ENCODE measurements around the gene NFIA. TPM values are rescaled to one million over a fixed set of nuclear protein-coding genes. Genes with fewer than 3 reads are reported as not detected.

NFIA gene
- total RNA-seq, 1 experiment from 2014 or later: 0.35 TPM

DNA sequence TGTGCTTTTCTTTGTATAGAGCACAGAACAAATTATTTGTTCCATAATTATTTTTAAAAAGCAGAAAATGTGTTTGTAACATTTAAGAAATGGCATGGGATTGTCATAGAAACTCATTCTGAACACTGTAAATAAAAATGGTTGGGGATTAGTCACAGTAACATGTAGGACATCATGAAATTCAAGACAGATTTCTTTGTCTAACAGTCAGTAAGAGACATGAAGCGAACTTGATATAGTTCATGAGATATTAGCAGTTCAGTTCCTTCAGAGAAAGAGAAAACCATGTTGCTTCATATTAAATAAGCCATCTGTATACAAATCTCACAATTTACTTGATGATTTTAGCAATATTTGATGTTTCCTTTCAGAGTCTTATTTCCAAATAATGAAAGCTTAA lies 19.7 kb downstream of the NFIA start:
- Histone ChIP-seq H3K4me1 (ENCODE audit: insufficient read depth, low read length) (no peaks in the 10 kb centered on the region), H4K8ac (replicated peaks; ENCODE audit: insufficient read length, low read depth, low read length) (no peak overlapping the region), H3K4ac (ENCODE audit: low read depth, low read length) (no peak overlapping the region), H2BK20ac (ENCODE audit: low read depth, low read length, poor library complexity, severe bottlenecking) (no peak overlapping the region), H3K56ac (ENCODE audit: insufficient read length, low read depth, low read length) (no peak overlapping the region), H3K23ac (ENCODE audit: insufficient read length, low read depth, low read length) (no peak overlapping the region), H3K9me3 (ENCODE audit: control insufficient read depth, low read depth, low read length) (no peaks in the 10 kb centered on the region), H2BK5ac (ENCODE audit: insufficient read length, low read length) (no peak overlapping the region), H3K4me2 (ENCODE audit: insufficient read depth, insufficient read length, low read length) (no peak overlapping the region), H4K91ac (ENCODE audit: insufficient read length, low read depth, low read length) (no peak overlapping the region), H2BK12ac (ENCODE audit: insufficient read length, low read depth, low read length) (no peak overlapping the region), H3K18ac (ENCODE audit: insufficient read length, low read depth, low read length) (no peak overlapping the region), H3K23me2 (ENCODE audit: insufficient read length, low read depth, low read length, poor library complexity, severe bottlenecking) (no peaks in the 10 kb centered on the region), H2BK15ac (ENCODE audit: low read depth, low read length) (no peak overlapping the region), H3K27ac (ENCODE audit: insufficient read length, low read depth, low read length) (no peak overlapping the region), H3K79me1 (ENCODE audit: insufficient read depth, low read depth, low read length, poor library complexity, severe bottlenecking) (no peaks in the 10 kb centered on the region), H3T11ph (ENCODE audit: low read length) (no peak overlapping the region), H3K9ac (ENCODE audit: extremely low read depth, insufficient read length, low read length) (no peak overlapping the region), H4K5ac (ENCODE audit: insufficient read length, low read depth, low read length) (no peak overlapping the region), H3K27me3 (ENCODE audit: insufficient read depth, low read length) (no peaks in the 10 kb centered on the region), H4K20me1 (ENCODE audit: control insufficient read depth, insufficient read depth, insufficient read length) (no peaks in the 10 kb centered on the region), H2AFZ (ENCODE audit: low read length) (no peak overlapping the region), H3K79me2 (ENCODE audit: insufficient read depth, low read length) (no peaks in the 10 kb centered on the region), H2BK120ac (ENCODE audit: low read depth, low read length, poor library complexity, severe bottlenecking) (no peak overlapping the region), H2AK5ac (ENCODE audit: insufficient read length, low read length) (no peak overlapping the region), H3K14ac (ENCODE audit: insufficient read depth, low read length) (no peak overlapping the region)
- WGBS (ENCODE audit: extremely low coverage, insufficient read length, low lambda C conversion rate): no CpG with 5 or more reads among the region's 1 CpG
- H3K27ac Mint-ChIP-seq: no peak overlapping the region
- no peak overlapping the region for H3K4me3 Mint-ChIP-seq
- peaks cover 2% of the 10 kb centered on the region in 2 experiments; a peak in 3 of 5 replicates for H3K9me3 Mint-ChIP-seq
- TF ChIP-seq, protein P1, sequence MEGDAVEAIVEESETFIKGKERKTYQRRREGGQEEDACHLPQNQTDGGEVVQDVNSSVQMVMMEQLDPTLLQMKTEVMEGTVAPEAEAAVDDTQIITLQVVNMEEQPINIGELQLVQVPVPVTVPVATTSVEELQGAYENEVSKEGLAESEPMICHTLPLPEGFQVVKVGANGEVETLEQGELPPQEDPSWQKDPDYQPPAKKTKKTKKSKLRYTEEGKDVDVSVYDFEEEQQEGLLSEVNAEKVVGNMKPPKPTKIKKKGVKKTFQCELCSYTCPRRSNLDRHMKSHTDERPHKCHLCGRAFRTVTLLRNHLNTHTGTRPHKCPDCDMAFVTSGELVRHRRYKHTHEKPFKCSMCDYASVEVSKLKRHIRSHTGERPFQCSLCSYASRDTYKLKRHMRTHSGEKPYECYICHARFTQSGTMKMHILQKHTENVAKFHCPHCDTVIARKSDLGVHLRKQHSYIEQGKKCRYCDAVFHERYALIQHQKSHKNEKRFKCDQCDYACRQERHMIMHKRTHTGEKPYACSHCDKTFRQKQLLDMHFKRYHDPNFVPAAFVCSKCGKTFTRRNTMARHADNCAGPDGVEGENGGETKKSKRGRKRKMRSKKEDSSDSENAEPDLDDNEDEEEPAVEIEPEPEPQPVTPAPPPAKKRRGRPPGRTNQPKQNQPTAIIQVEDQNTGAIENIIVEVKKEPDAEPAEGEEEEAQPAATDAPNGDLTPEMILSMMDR (conservative IDR thresholded peaks at IDR 0.05): no peak
- H3K36me3 Mint-ChIP-seq (ENCODE audit: insufficient read depth in 1 of 3, low read depth in 3 of 3): no peaks in the 10 kb centered on the region; a peak in 1 of 7 replicates
- no peaks in the 10 kb centered on the region for H3K27me3 Mint-ChIP-seq (ENCODE audit: low read depth)
- H3K4me1 Mint-ChIP-seq: no peaks in the 10 kb centered on the region
- DNase-seq: no peak

All from H9 (cell line).